GM18907 (cell line): ENCODE data around the gene DRG1.
A peak's percentile ranks its signal among the peaks of the same experiment; 100 is the strongest.
"Not testable (repeated sequence)": the region's sequence is repeated elsewhere in the genome, so short reads cannot be mapped to it uniquely, and the experiment has no call there.

Experiments used
- ATAC-seq: cut with Tn5 transposase; IDR thresholded peaks from one replicate; pipeline ENCODE4 v1.9.1; 2021; ENCODE audit warnings: mild to moderate bottlenecking, moderate library complexity; ENCODE audit not compliant: unreplicated experiment

Gene DRG1

GRCh38 chr22:31441652-31442051 lies 42.2 kb downstream of the DRG1 start:
- no peak for ATAC-seq

GRCh38 chr22:31442768-31443489 lies 43.5 kb downstream of the DRG1 start:
- no peak for ATAC-seq

GRCh38 chr22:31443516-31443915 lies 44.1 kb downstream of the DRG1 start:
- ATAC-seq: no peak

GRCh38 chr22:31445642-31446041 lies 46.2 kb downstream of the DRG1 start:
- no peak for ATAC-seq

GRCh38 chr22:31446208-31446607 lies 46.8 kb downstream of the DRG1 start:
- no peak for ATAC-seq

- no peak for ATAC-seq
Observed at GRCh38 chr22:31446767-31447166, 47.4 kb downstream of the DRG1 start.

- ATAC-seq: no peak
Observed at GRCh38 chr22:31447337-31447736, 47.9 kb downstream of the DRG1 start.

- ATAC-seq: no peak
Observed at GRCh38 chr22:31448382-31448781, 49.0 kb downstream of the DRG1 start.

GRCh38 chr22:31449506-31449905 lies 50.1 kb downstream of the DRG1 start:
- ATAC-seq: no peak

- ATAC-seq: no peak
Observed at GRCh38 chr22:31451709-31452571, 52.5 kb downstream of the DRG1 start.

GRCh38 chr22:31461699-31462098 lies 62.3 kb downstream of the DRG1 start:
- no peak for ATAC-seq

GRCh38 chr22:31465307-31465706 lies 65.9 kb downstream of the DRG1 start:
- ATAC-seq: no peak

GRCh38 chr22:31474743-31475142 lies 75.3 kb downstream of the DRG1 start:
- no peak for ATAC-seq

- ATAC-seq: no peak
Observed at GRCh38 chr22:31475800-31476199, 76.4 kb downstream of the DRG1 start.

- ATAC-seq: peak; percentile 68
Observed at GRCh38 chr22:31477329-31477728, 77.9 kb downstream of the DRG1 start.

- no peak for ATAC-seq
Observed at GRCh38 chr22:31481129-31481528, 81.7 kb downstream of the DRG1 start.

- ATAC-seq: not testable (repeated sequence)
Observed at GRCh38 chr22:31482470-31482869, 83.1 kb downstream of the DRG1 start.
